ENCODE data around the gene ISL2. TPM values are rescaled to one million over a fixed set of nuclear protein-coding genes. Genes with fewer than 3 reads are reported as not detected.

ISL2 gene
- total and polyA plus RNA-seq, 2 of the 13 experiments (the other 11 are each of a cell fraction or from before 2014, with no cell fraction given), result 4.3 to 5.1 TPM

DNA sequence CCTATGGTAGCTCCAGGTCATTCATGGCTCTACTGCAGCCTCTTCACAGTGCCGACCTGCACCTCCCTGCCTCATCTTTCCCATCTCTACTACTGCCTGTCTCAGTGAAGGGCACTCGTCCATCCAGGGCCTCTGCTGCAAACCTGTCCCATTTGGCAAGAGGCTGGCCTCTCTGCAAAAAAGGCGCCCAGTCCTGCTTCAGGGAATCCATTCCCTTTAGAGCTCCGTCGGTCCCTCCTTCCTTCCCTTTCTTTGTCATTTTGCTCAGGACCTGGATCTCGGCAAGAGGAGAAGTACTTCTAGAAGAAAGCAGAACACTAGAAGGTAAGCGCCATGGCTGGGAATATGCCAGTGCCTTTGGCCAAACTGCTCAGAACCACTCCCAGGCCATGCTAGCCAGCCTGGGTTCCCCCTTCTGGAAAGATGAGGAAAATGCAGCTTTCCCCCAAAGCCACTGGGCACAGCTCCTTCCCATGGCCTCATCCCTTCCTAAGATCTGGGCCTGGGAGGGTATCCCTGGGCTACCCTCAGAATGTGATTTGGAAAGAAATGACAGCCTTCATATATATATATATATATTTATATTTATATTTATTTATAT lies 6.4 kb upstream of the ISL2 start:
- ChIA-PET POLR2A (interaction anchor here (0.7 to 2.3 kb wide), 2 partner anchors 19 to 145 kb away, joined by 3 to 21 read pairs; partner anchors contain the start of gene ETFA), CTCF (ENCODE audit: low intra/inter-chr PET ratio, low total read pairs) (no interaction called here)
- 49% methylated on average over 7 of the region's 7 CpGs for WGBS (ENCODE audit: low lambda C conversion rate)
- no peaks in the 10 kb centered on the region for H3K9me3 ChIP-seq (ENCODE audit: low read length)
- intact Hi-C loops (cut with micrococcal nuclease; ENCODE audit: unreplicated experiment) (loop anchor here (5.0 to 10.0 kb wide), 3 partner anchors 45 to 138 kb away; no protein-coding TSS in a partner anchor), in situ Hi-C loops (cut with HindIII; ENCODE audit: extremely low pct_ligation_motif_present, low pct_unique_long_range_greater_than_20kb) (loop anchor here (5.0 kb wide), 2 partner anchors 93 to 138 kb away; no protein-coding TSS in a partner anchor)
- ATAC-seq (peak; percentile 65), DNase-seq (ENCODE audit: low spot score) (peak; percentile 47), FAIRE-seq (no peak)
- H3K4me2 ChIP-seq (ENCODE audit: low read depth, low read length), result peak overlapping the region; percentile 24; the same call in 1 of the 2 replicates
- no peak overlapping the region for H3K27ac ChIP-seq (ENCODE audit: extremely low read length, insufficient read depth, low read length)
- peaks cover 35% of the 10 kb centered on the region for H3K4me1 ChIP-seq (ENCODE audit: insufficient read depth, low read length)
- no TSS peak for BruUV-seq (replicated peaks)
- TF ChIP-seq KDM5B (CRISPR knock-in tag; IDR thresholded peaks at IDR 0.05; ENCODE audit: borderline replicate concordance) (0 out of 2 replicates have a peak, but pooled peaks have one; percentile 31), MYNN (CRISPR knock-in tag; IDR thresholded peaks at IDR 0.05; ENCODE audit: low read depth) (no peak), BRCA1 (CRISPR knock-in tag; IDR thresholded peaks at IDR 0.05) (no peak), STAG1 (CRISPR knock-in tag; IDR thresholded peaks at IDR 0.05) (peak; percentile 66), ELF4 (CRISPR knock-in tag; IDR thresholded peaks at IDR 0.05; ENCODE audit: borderline replicate concordance) (no peak), CEBPB (IDR thresholded peaks at IDR 0.05; ENCODE audit: borderline replicate concordance, low read depth, low read length) (no peak), SMC3 (IDR thresholded peaks at IDR 0.05; ENCODE audit: low read length) (peak; percentile 76), RAD21 (CRISPR knock-in tag; IDR thresholded peaks at IDR 0.05) (peak; percentile 52; the same call in 1 of the 2 replicates), RFX1 (IDR thresholded peaks at IDR 0.05) (no peak), MEIS1 (CRISPR knock-in tag; IDR thresholded peaks at IDR 0.05; ENCODE audit: borderline replicate concordance) (no peak), RXRB (CRISPR knock-in tag; IDR thresholded peaks at IDR 0.05; ENCODE audit: borderline replicate concordance) (no peak)
- TF ChIP-seq, protein P1, sequence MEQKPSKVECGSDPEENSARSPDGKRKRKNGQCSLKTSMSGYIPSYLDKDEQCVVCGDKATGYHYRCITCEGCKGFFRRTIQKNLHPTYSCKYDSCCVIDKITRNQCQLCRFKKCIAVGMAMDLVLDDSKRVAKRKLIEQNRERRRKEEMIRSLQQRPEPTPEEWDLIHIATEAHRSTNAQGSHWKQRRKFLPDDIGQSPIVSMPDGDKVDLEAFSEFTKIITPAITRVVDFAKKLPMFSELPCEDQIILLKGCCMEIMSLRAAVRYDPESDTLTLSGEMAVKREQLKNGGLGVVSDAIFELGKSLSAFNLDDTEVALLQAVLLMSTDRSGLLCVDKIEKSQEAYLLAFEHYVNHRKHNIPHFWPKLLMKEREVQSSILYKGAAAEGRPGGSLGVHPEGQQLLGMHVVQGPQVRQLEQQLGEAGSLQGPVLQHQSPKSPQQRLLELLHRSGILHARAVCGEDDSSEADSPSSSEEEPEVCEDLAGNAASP (CRISPR knock-in tag; IDR thresholded peaks at IDR 0.05; ENCODE audit: borderline replicate concordance), result 0 out of 2 replicates have a peak, but pooled peaks have one; percentile 18
- TF ChIP-seq, protein P2, sequence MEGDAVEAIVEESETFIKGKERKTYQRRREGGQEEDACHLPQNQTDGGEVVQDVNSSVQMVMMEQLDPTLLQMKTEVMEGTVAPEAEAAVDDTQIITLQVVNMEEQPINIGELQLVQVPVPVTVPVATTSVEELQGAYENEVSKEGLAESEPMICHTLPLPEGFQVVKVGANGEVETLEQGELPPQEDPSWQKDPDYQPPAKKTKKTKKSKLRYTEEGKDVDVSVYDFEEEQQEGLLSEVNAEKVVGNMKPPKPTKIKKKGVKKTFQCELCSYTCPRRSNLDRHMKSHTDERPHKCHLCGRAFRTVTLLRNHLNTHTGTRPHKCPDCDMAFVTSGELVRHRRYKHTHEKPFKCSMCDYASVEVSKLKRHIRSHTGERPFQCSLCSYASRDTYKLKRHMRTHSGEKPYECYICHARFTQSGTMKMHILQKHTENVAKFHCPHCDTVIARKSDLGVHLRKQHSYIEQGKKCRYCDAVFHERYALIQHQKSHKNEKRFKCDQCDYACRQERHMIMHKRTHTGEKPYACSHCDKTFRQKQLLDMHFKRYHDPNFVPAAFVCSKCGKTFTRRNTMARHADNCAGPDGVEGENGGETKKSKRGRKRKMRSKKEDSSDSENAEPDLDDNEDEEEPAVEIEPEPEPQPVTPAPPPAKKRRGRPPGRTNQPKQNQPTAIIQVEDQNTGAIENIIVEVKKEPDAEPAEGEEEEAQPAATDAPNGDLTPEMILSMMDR (CRISPR knock-in tag; IDR thresholded peaks at IDR 0.05), result peak; percentile 75
- TF ChIP-seq, protein P3, sequence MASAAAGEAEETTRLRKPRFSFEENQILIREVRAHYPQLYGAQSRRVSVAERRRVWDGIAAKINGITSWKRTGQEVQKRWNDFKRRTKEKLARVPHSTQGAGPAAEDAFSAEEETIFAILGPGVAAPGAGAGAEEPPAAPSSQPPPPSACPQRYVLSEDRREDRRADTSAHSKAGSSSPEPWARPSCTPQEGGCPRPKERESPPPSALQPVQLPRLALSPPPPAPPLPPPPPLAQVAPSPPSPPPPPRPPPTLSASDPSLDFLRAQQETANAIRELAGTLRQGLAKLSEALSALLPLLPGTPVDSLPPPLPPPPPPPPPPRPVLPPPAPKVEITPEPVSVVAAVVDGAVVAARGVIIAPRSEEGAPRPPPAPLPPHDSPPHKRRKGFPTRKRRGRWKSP (CRISPR knock-in tag; IDR thresholded peaks at IDR 0.05), result no peak
- TF ChIP-seq, protein P4, sequence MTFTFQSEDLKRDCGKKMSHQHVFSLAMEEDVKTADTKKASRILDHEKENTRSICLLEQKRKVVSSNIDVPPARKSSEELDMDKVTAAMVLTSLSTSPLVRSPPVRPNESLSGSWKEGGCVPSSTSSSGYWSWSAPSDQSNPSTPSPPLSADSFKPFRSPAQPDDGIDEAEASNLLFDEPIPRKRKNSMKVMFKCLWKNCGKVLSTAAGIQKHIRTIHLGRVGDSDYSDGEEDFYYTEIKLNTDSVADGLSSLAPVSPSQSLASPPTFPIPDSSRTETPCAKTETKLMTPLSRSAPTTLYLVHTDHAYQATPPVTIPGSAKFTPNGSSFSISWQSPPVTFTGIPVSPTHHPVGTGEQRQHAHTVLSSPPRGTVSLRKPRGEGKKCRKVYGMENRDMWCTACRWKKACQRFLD (CRISPR knock-in tag; IDR thresholded peaks at IDR 0.05; ENCODE audit: borderline replicate concordance), result no peak
- no peaks in the 10 kb centered on the region for H3K79me2 ChIP-seq (ENCODE audit: insufficient read depth, low read length)
- H3K36me3 ChIP-seq (replicated peaks in 1 of 2; ENCODE audit: control insufficient read depth in 1 of 2, insufficient read depth in 2 of 2, low read length in 2 of 2), result no peaks in the 10 kb centered on the region
- H4K20me1 ChIP-seq (ENCODE audit: insufficient read depth, low read length), result no peaks in the 10 kb centered on the region
- H3K27me3 ChIP-seq (ENCODE audit: control insufficient read depth in 1 of 2, insufficient read depth in 2 of 2, low read length in 2 of 2), result peaks cover 0 to 4% of the 10 kb centered on the region in 2 experiments; a peak in 2 of 5 replicates
- no peak overlapping the region for H3K4me3 ChIP-seq (replicated peaks in 1 of 3; ENCODE audit: insufficient read depth in 1 of 3, low read depth in 2 of 3, low read length in 3 of 3)
- H2AFZ ChIP-seq (ENCODE audit: low read length), result no peak overlapping the region
- no peak overlapping the region for H3K9ac ChIP-seq (ENCODE audit: insufficient read depth, low read depth, low read length)
